NCI-H187 treated with DMSO at 0.1 percent for 48 hours (cell line): ENCODE measurements around the gene RFC3.
"Not testable (repeated sequence)": the region's sequence is repeated elsewhere in the genome, so short reads cannot be mapped to it uniquely, and the experiment has no call there.

ENCODE experiments used
- DNase-seq: peaks from one replicate; lab custom pipeline; 2025; lab: John Stamatoyannopoulos, UW

The RFC3 gene

GRCh38 chr13:33812829-33813228, 5.1 kb upstream of the RFC3 start:
- DNase-seq = not testable (repeated sequence)

- DNase-seq = no peak
Measured at GRCh38 chr13:33815011-33815550, 2.9 kb upstream of the RFC3 start.

DNA sequence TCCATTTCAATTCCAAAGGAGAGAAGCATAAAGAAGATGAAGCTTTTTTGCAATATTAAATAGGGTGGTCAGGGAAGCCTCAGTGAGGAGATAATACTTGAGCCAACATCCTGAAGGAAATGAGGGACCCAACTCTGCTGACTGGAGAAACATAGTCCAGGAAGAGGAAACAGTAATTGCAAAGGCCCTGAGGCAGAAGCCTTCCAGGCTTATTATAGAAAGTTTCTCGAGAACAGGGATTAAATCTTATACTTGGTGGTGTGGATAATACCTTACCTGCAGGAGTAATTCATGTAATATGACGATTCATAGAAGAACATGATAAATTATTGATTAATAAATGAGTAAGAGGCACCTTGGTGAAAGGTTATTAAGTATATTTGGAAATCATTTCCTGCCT, 1.0 kb upstream of the RFC3 start:
- DNase-seq = no peak

DNA sequence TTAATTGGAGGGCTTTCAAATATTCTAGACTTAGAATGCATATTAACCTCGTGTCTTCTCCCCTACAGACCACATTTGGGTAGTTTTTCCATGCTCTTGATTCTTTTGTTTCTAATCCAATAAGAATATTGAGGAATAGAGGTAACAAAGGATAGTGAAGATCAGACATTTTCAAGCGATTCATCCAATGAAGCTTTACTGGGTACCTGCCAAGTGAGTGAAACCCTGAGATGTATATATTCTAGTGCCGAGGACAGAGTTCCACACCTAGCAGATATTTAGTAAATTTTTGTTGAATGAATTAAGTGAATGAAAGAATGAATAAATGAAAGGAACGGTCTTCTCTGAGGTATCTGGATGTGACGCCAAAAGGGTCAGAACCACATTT, 442 bp upstream of the RFC3 start:
- no peak for DNase-seq

DNA sequence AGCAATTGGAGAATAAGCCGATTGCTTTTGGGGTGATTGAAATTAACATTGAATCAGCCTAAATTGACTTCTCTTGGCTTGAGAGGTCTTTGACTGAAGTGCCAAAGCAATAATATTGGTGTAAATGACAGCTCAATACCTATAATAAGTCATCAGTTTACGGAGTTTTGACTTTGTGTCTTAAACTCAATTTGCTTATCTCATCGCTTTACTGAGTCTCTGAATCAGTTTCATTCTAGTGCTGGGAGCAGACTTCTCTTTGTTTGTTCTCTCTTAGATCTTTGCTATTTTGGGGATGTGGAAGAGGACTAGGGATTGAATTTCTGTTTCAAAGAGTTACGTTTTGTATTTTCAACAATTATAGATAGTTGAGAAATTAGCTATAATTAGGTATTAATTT, 7.1 kb downstream of the RFC3 start:
- no peak for DNase-seq

DNA sequence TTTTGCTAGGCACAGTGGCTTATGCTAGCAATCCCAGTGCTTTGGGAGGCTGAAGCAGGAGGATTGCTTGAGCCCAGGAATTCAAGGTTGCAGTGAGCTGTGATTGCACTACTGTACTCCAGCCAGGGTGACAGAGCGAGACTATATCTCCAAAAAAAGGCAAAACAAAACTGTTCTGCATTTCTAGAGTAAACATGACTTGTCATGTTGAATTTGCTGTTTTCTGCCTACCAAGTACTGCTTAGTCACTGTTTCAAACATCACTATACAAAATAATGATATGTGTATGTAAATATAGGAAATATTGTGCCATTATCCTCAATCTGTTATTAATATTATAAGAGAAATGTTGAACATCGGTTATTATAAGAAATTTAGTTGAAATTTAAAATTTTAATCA, 9.2 kb downstream of the RFC3 start:
- DNase-seq = no peak

GRCh38 chr13:33828431-33829129, 10.6 kb downstream of the RFC3 start:
- no peak for DNase-seq

- no peak for DNase-seq
Measured at GRCh38 chr13:33832872-33833271, 14.9 kb downstream of the RFC3 start.

- DNase-seq = no peak
Measured at GRCh38 chr13:33838647-33839046, 20.7 kb downstream of the RFC3 start.

DNA sequence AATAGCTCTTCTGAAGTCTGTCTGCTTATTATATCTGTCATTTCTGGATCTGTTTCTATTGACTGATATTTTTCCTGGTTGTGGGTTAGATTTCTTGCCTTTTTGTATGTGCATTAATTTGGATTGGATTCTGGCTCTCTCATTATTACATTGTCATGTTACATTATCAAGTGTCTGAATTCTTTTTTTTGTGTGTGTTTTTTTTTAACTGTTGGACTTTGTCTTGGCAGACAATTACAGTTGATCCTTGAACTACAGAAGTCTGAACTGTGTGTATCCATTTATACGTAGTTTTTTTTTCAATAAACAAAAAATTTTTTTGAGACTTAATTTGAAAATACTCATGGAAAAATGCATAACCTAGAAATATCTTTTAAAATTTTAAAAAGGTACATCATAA, 22.5 kb downstream of the RFC3 start:
- no peak for DNase-seq

- no peak for DNase-seq
Measured at GRCh38 chr13:33842207-33842606, 24.3 kb downstream of the RFC3 start.

DNA sequence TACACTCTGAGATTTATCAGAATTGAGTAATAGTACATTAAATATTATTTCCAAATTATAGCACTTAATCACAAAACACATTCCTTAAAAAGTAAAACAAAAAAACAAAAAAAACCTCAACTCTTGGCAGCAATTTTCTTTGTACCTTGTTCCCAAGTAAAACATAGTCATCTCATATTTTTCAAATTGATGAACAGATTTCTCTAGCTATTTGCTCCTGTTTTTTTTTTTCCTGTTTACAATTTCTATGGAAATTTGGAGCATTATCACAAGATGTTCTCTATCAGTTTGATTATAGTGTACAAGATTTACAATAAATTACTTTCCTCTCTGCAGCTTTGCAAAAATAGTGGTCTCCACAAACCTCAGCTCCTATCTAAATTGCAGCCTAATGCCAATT, 25.0 kb downstream of the RFC3 start:
- no peak for DNase-seq

GRCh38 chr13:33845572-33846302, 27.8 kb downstream of the RFC3 start:
- no peak for DNase-seq

DNA sequence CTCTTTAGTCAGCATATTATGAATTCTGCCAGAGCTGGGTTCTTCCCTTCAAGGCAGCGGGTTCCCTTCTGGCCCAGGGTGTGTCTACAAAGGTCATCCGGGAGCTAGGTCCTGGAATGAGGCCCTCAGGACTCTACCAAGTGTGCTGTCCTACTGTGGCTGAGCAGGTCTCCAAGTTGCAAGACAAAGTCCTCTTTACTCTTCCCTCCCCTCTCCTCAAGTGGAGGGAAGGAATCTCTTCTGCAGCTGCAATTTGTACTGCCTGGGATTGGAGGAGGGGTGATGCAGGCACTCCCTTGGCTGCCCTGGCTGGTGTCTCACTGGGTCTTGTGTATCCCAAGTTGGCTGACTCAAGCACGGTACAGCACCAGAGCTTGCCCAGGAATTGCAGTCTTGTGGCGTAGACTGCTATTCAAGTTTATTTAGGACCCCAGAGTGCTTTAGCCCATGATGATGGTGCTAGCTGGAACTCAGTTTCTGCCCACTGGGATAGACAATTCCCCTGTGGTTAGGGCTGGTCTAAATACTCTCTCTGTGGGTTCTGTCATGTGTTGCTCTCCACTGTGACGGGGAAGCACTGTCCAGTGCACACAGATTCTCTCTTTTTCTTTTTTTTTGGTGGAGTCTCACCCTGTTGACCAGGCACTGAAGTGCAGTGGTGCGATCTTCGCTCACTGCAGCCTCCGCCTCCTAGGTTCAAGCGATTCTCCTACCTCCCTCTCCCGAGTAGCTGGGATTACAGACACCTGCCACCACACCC, 28.5 kb downstream of the RFC3 start:
- DNase-seq = no peak

DNA sequence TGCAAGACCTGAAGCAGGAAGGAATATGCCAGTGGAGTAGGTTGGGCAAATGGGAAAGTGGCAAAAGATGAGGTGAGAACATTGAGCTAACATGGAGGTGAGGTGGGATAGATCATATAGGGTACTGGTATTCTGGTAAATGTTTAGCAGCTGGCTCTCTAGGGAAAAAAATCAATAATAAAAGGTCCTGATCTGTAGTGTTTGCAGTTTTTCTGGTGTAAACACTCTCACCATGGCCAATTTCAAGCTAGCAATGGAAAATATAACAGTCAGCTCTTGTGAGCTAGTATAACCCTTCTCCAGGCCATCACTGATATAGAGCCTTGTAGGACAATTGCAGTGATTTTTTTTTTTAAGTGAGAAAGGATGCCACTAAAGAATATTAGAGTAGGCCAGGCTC, 31.3 kb downstream of the RFC3 start:
- DNase-seq = no peak

DNA sequence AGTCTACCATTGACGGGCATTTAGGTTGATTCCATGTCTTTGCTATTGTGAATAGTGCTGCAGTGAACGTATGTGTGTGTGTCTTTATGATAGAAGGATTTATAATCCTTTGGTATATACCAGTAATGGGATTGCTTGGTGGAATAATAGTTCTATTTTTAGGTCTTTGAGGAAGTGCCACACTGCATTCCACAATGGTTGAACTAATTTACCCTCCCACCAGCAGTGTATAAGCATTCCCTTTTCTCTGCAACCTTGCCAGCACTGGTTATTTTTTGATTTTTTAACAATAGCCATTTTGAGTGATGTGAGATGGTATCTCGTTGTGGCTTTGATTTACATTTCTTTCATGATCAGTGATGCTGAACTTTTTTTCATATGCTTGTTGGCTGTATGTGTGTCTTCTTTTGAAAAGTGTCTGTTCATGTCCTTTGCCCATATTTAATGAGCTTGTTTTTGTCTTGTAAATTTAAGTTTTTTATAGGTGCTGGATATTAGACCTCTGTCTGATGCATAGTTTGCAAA, 37.5 kb downstream of the RFC3 start:
- no peak for DNase-seq

GRCh38 chr13:33859691-33860303, 41.8 kb downstream of the RFC3 start:
- no peak for DNase-seq

DNA sequence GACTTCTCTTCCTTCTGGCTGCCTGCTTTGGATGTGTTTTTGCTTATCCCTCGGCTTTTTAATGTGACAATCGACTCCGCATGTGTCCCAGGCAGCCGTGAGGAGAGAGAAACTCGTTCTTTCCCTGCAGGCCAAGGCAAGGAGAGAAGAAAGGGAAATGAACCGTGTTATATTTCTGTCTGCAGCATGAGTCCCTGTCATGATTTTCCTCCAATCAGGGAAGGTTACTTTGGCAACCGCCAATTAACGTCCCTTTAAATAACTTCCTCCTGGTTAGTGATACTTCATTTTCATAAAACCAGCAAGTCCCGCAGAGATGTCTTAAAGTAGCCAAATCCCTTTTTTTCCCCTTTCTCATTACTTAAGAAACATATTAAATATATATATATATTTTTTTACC, 42.6 kb downstream of the RFC3 start:
- no peak for DNase-seq

- no peak for DNase-seq
Measured at GRCh38 chr13:33862016-33862415, 44.1 kb downstream of the RFC3 start.

GRCh38 chr13:33863188-33863789, 45.3 kb downstream of the RFC3 start:
- no peak for DNase-seq

DNA sequence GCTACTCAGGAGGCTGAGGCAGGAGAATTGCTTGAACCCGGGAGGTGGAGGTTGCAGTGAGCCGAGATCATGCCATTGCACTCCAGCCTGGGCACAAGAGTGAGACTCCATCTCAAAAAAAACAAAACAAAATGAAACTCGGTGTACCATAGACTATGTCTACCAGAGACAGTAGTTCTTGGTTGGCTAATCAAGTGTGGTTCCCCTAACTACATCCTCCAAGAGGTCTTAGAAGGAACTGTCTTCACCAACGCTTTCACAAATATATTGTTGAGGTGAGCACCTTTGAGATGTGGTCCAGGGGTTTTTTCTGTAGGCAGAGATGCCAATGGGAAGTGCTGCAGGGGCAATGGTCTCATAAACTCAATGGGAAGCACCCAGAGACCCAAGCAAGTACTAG, 48.0 kb downstream of the RFC3 start:
- no peak for DNase-seq

DNA sequence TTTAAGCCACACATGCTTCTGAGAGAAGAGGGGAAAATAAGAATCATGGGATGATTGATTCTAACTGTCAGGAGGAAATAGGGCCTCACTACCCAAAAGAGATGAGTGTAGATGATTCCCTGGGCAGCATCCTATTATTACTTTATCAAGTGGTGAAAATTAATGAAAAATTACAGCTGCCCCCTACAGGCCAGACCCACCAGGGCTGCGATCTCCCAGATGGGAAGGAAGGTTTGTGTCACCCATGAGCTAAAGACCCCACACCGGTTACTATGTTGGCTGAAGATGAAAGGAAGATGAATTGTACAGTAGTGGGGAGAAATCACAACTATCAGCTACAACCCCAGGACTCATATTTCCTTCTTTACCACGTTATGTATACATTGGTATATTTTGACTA, 49.5 kb downstream of the RFC3 start:
- no peak for DNase-seq
